GM12865 (cell line): ENCODE data around the gene GPR107.

Experiments
- DNase-seq: peaks from one replicate; pipeline ENCODE4 v3.0.0; 2010; ENCODE audit warnings: low read depth
- H3K4me3 ChIP-seq: 2 replicates; pipeline ENCODE4 v1.5.1; 2011; ENCODE audit warnings: mild to moderate bottlenecking, low read depth, low read length, control low read depth
- CTCF ChIP-seq: IDR thresholded peaks from 2 replicates; pipeline ENCODE4 v1.5.1; 2011; ENCODE audit warnings: low read length, control low read depth, low read depth, inconsistent platforms; ENCODE audit not compliant: insufficient read depth; ENCODE audit errors: missing control alignments

The GPR107 gene

GRCh38 chr9:130060296-130060695 is 6.6 kb downstream of the GPR107 start:
- no peak for TF ChIP-seq CTCF
- no peak for DNase-seq
- no peak overlapping the region for H3K4me3 ChIP-seq

GRCh38 chr9:130062750-130063149 is 9.0 kb downstream of the GPR107 start:
- no peak for TF ChIP-seq CTCF
- H3K4me3 ChIP-seq, result no peak overlapping the region

GRCh38 chr9:130064621-130065020 is 10.9 kb downstream of the GPR107 start:
- TF ChIP-seq CTCF, result no peak
- H3K4me3 ChIP-seq, result no peak overlapping the region
- no peak for DNase-seq

More at GRCh38 chr9:130062750-130063149, 9.0 kb downstream of the GPR107 start:
- no peak for DNase-seq

GRCh38 chr9:130069048-130069447 is 15.3 kb downstream of the GPR107 start:
- H3K4me3 ChIP-seq, result no peak overlapping the region
- TF ChIP-seq CTCF, result no peak
- no peak for DNase-seq

GRCh38 chr9:130072515-130073235 is 19.0 kb downstream of the GPR107 start:
- H3K4me3 ChIP-seq, result no peak overlapping the region
- no peak for TF ChIP-seq CTCF
- peak; percentile 73 for DNase-seq

- H3K4me3 ChIP-seq, result no peak overlapping the region
- no peak for TF ChIP-seq CTCF
- peak; percentile 16 for DNase-seq
Measured at GRCh38 chr9:130073373-130073772, 19.7 kb downstream of the GPR107 start.

- no peak for DNase-seq
- no peak overlapping the region for H3K4me3 ChIP-seq
- TF ChIP-seq CTCF, result no peak
Measured at GRCh38 chr9:130078547-130078946, 24.8 kb downstream of the GPR107 start.
